MG63 (cell line): ENCODE data around the gene THAP9. TPM values are rescaled to one million over a fixed set of nuclear protein-coding genes. Genes with fewer than 3 reads are reported as not detected.

Source experiments
- DNase-seq: peaks from one replicate; pipeline ENCODE4 v3.0.0-alpha.2; 2020
- H3K27me3 ChIP-seq: fragments of 250-450 bp; sonication (Bioruptor Pico); 2 replicates; pipeline ENCODE4 v1.5.1; 2020; ENCODE audit warnings: mild to moderate bottlenecking, moderate library complexity
- H3K36me3 ChIP-seq: fragments of 250-450 bp; sonication (Bioruptor Pico); 2 replicates; pipeline ENCODE4 v1.5.1; 2020; ENCODE audit warnings: mild to moderate bottlenecking, moderate library complexity
- H3K4me3 ChIP-seq: fragments of 250-450 bp; sonication (Bioruptor Pico); 2 replicates; pipeline ENCODE4 v1.5.1; 2020; ENCODE audit warnings: mild to moderate bottlenecking, moderate library complexity
- H3K9me3 ChIP-seq: fragments of 250-450 bp; sonication (Bioruptor Pico); 2 replicates; pipeline ENCODE4 v1.5.1; 2020; ENCODE audit warnings: mild to moderate bottlenecking, moderate library complexity
- total RNA-seq: library from RNA; depleted of rRNA; stranded (reverse); fragments of >200 nt; shearing (Covaris generic); gene quantifications from 2 replicates; pipeline ENCODE4 v1.2.3, GENCODE V29; 2014; ENCODE audit warnings: low replicate concordance; rRNA removed

Gene THAP9
- total RNA-seq, 1 experiment from 2014 or later, result 2.9 TPM

- no peaks in the 10 kb centered on the region for H3K27me3 ChIP-seq
- no peak for DNase-seq
Measured at GRCh38 chr4:82919386-82919785, 18.9 kb downstream of the THAP9 start.

GRCh38 chr4:82921795-82922194 is 21.3 kb downstream of the THAP9 start:
- no peak for DNase-seq
- H3K36me3 ChIP-seq, result no peaks in the 10 kb centered on the region; the same call in 1 of the 2 replicates
- H3K4me3 ChIP-seq, result no peak overlapping the region
- no peaks in the 10 kb centered on the region for H3K27me3 ChIP-seq
- no peaks in the 10 kb centered on the region for H3K9me3 ChIP-seq

More at GRCh38 chr4:82919386-82919785, 18.9 kb downstream of the THAP9 start:
- Histone ChIP-seq H3K9me3 (no peaks in the 10 kb centered on the region), H3K4me3 (no peak overlapping the region), H3K36me3 (no peaks in the 10 kb centered on the region; the same call in 1 of the 2 replicates)

GRCh38 chr4:82930848-82931755 is 30.6 kb downstream of the THAP9 start:
- no peak for DNase-seq
- H3K9me3 ChIP-seq, result no peaks in the 10 kb centered on the region

GRCh38 chr4:82934441-82934840 is 33.9 kb downstream of the THAP9 start:
- Histone ChIP-seq H3K4me3 (no peak overlapping the region), H3K27me3 (no peaks in the 10 kb centered on the region), H3K36me3 (peaks cover 19% of the 10 kb centered on the region), H3K9me3 (no peaks in the 10 kb centered on the region)
- DNase-seq, result no peak

More at GRCh38 chr4:82930848-82931755, 30.6 kb downstream of the THAP9 start:
- peaks cover 7% of the 10 kb centered on the region for H3K36me3 ChIP-seq
- H3K27me3 ChIP-seq, result no peaks in the 10 kb centered on the region
- no peak overlapping the region for H3K4me3 ChIP-seq

- no peak for DNase-seq
- H3K4me3 ChIP-seq, result no peak overlapping the region
- peaks cover 17% of the 10 kb centered on the region for H3K36me3 ChIP-seq
- H3K27me3 ChIP-seq, result no peaks in the 10 kb centered on the region
- H3K9me3 ChIP-seq, result no peaks in the 10 kb centered on the region
Measured at GRCh38 chr4:82939414-82939813, 38.9 kb downstream of the THAP9 start.

GRCh38 chr4:82947498-82947897 is 47.0 kb downstream of the THAP9 start:
- Histone ChIP-seq H3K36me3 (no peaks in the 10 kb centered on the region), H3K27me3 (no peaks in the 10 kb centered on the region), H3K4me3 (no peak overlapping the region), H3K9me3 (no peaks in the 10 kb centered on the region)
- no peak for DNase-seq

GRCh38 chr4:82948647-82949204 is 48.2 kb downstream of the THAP9 start:
- no peak for DNase-seq
- no peaks in the 10 kb centered on the region for H3K27me3 ChIP-seq
- H3K9me3 ChIP-seq, result no peaks in the 10 kb centered on the region
- no peaks in the 10 kb centered on the region for H3K36me3 ChIP-seq
- H3K4me3 ChIP-seq, result no peak overlapping the region

- Histone ChIP-seq H3K4me3 (no peak overlapping the region), H3K27me3 (no peaks in the 10 kb centered on the region), H3K9me3 (no peaks in the 10 kb centered on the region), H3K36me3 (no peaks in the 10 kb centered on the region)
- DNase-seq, result no peak
Measured at GRCh38 chr4:82951196-82951595, 50.7 kb downstream of the THAP9 start.

GRCh38 chr4:82954212-82954611 is 53.7 kb downstream of the THAP9 start:
- Histone ChIP-seq H3K36me3 (no peaks in the 10 kb centered on the region), H3K27me3 (no peaks in the 10 kb centered on the region), H3K9me3 (no peaks in the 10 kb centered on the region), H3K4me3 (no peak overlapping the region)
- DNase-seq, result no peak

- no peaks in the 10 kb centered on the region for H3K9me3 ChIP-seq
- H3K36me3 ChIP-seq, result no peaks in the 10 kb centered on the region
- no peaks in the 10 kb centered on the region for H3K27me3 ChIP-seq
- H3K4me3 ChIP-seq, result no peak overlapping the region
- DNase-seq, result no peak
Measured at GRCh38 chr4:82957045-82957444, 56.5 kb downstream of the THAP9 start.

- Histone ChIP-seq H3K9me3 (no peaks in the 10 kb centered on the region), H3K4me3 (no peak overlapping the region), H3K36me3 (peaks cover 9% of the 10 kb centered on the region), H3K27me3 (no peaks in the 10 kb centered on the region)
- DNase-seq, result no peak
Measured at GRCh38 chr4:82965763-82966162, 65.2 kb downstream of the THAP9 start.

GRCh38 chr4:82968972-82969371 is 68.4 kb downstream of the THAP9 start:
- Histone ChIP-seq H3K36me3 (peaks cover 9% of the 10 kb centered on the region), H3K4me3 (no peak overlapping the region), H3K27me3 (no peaks in the 10 kb centered on the region), H3K9me3 (no peaks in the 10 kb centered on the region)
- DNase-seq, result no peak

GRCh38 chr4:82969414-82969813 is 68.9 kb downstream of the THAP9 start:
- Histone ChIP-seq H3K4me3 (no peak overlapping the region), H3K9me3 (no peaks in the 10 kb centered on the region), H3K27me3 (no peaks in the 10 kb centered on the region), H3K36me3 (peaks cover 9% of the 10 kb centered on the region)
- DNase-seq, result no peak

Other genes starting within 250 kb of the THAP9 start
- gene SCD5, start 101.9 kb upstream of the THAP9 start, total RNA-seq, result 2.9 and 4.2 TPM in 2 replicates
- 116 and 139 TPM in 2 replicates for gene SEC31A, start 9.6 kb upstream of the THAP9 start, total RNA-seq
- 4.3 and 7.8 TPM in 2 replicates for gene LIN54, start 110.1 kb downstream of the THAP9 start, total RNA-seq
- gene COPS4, start 134.4 kb downstream of the THAP9 start, total RNA-seq, result 127 and 147 TPM in 2 replicates
- gene PLAC8, start 214.0 kb downstream of the THAP9 start, total RNA-seq, result not detected in 2 replicates